GM12874 (cell line): Measurements from ENCODE around the gene BMP5.

Experiments
- CTCF ChIP-seq: IDR thresholded peaks from 2 replicates; pipeline ENCODE4 v1.5.1; 2011; ENCODE audit warnings: low read depth, mild to moderate bottlenecking, control low read depth, low read length, moderate library complexity; ENCODE audit not compliant: insufficient read depth

BMP5 gene

GRCh38 chr6:55773620-55774216 is 101.7 kb downstream of the BMP5 start:
- TF ChIP-seq CTCF, result no peak

GRCh38 chr6:55772730-55773129 is 102.7 kb downstream of the BMP5 start:
- TF ChIP-seq CTCF, result no peak

- TF ChIP-seq CTCF, result no peak
These were observed 115.9 kb downstream of the BMP5 start for GRCh38 chr6:55759536-55759935.

GRCh38 chr6:55758156-55758937 is 117.0 kb downstream of the BMP5 start:
- no peak for TF ChIP-seq CTCF

- TF ChIP-seq CTCF, result no peak
These were observed 118.8 kb downstream of the BMP5 start for GRCh38 chr6:55756531-55757031.

GRCh38 chr6:55748880-55749279 is 126.5 kb downstream of the BMP5 start:
- TF ChIP-seq CTCF, result no peak

- TF ChIP-seq CTCF, result no peak
These were observed 128.9 kb downstream of the BMP5 start for GRCh38 chr6:55746473-55746872.
